H9 (cell line): ENCODE data around the gene GCK. TPM values are rescaled to one million over a fixed set of nuclear protein-coding genes. Genes with fewer than 3 reads are reported as not detected.

ENCODE experiments used
- DNase-seq: peaks from one replicate; pipeline ENCODE4 v3.0.0-alpha.2; 2017
- H2AFZ ChIP-seq: one replicate; pipeline ENCODE4 v1.6.1; 2013; ENCODE audit warnings: mild to moderate bottlenecking, low read length, control low read depth, moderate library complexity
- H2AK5ac ChIP-seq: 2 replicates; pipeline ENCODE4 v1.6.1; 2013; ENCODE audit warnings: low read length, control low read depth, mixed read lengths; ENCODE audit not compliant: insufficient read length
- H2BK120ac ChIP-seq: one replicate; pipeline ENCODE4 v1.6.1; 2013; ENCODE audit warnings: low read depth, mild to moderate bottlenecking, low read length, control low read depth, inconsistent platforms; ENCODE audit not compliant: poor library complexity, severe bottlenecking
- H2BK12ac ChIP-seq: 2 replicates; pipeline ENCODE4 v1.6.1; 2013; ENCODE audit warnings: low read length, control low read depth, mixed read lengths, low read depth; ENCODE audit not compliant: insufficient read length
- H2BK15ac ChIP-seq: 2 replicates; pipeline ENCODE4 v1.6.1; 2013; ENCODE audit warnings: low read depth, low read length, control low read depth
- H2BK20ac ChIP-seq: one replicate; pipeline ENCODE4 v1.6.1; 2013; ENCODE audit warnings: low read depth, mild to moderate bottlenecking, low read length, control low read depth, inconsistent platforms; ENCODE audit not compliant: poor library complexity, severe bottlenecking
- H2BK5ac ChIP-seq: 2 replicates; pipeline ENCODE4 v1.6.1; 2013; ENCODE audit warnings: low read length, control low read depth, mixed read lengths; ENCODE audit not compliant: insufficient read length
- H3K14ac ChIP-seq: 2 replicates; pipeline ENCODE4 v1.6.1; 2013; ENCODE audit warnings: low read length, control low read depth; ENCODE audit not compliant: insufficient read depth
- H3K18ac ChIP-seq: 2 replicates; pipeline ENCODE4 v1.6.1; 2013; ENCODE audit warnings: low read depth, mild to moderate bottlenecking, mixed read lengths, low read length, control low read depth; ENCODE audit not compliant: insufficient read length
- H3K23ac ChIP-seq: 2 replicates; pipeline ENCODE4 v1.6.1; 2013; ENCODE audit warnings: low read length, control low read depth, mixed read lengths, low read depth; ENCODE audit not compliant: insufficient read length
- H3K23me2 ChIP-seq: 2 replicates; pipeline ENCODE4 v1.6.1; 2013; ENCODE audit warnings: low read depth, mild to moderate bottlenecking, mixed read lengths, low read length, control low read depth; ENCODE audit not compliant: insufficient read length, poor library complexity, severe bottlenecking
- H3K27ac ChIP-seq: 2 replicates; pipeline ENCODE4 v1.5.1; 2013; ENCODE audit warnings: low read length, control low read depth, mixed read lengths, low read depth; ENCODE audit not compliant: insufficient read length
- H3K27me3 ChIP-seq: 2 replicates; pipeline ENCODE4 v1.6.1; 2013; ENCODE audit warnings: low read length, control low read depth, inconsistent platforms; ENCODE audit not compliant: insufficient read depth
- H3K4ac ChIP-seq: 2 replicates; pipeline ENCODE4 v1.6.1; 2013; ENCODE audit warnings: low read depth, mild to moderate bottlenecking, control low read depth, inconsistent platforms, low read length, moderate library complexity
- H3K4me1 ChIP-seq: 2 replicates; pipeline ENCODE4 v1.6.1; 2013; ENCODE audit warnings: low read length, control low read depth, inconsistent platforms; ENCODE audit not compliant: insufficient read depth
- H3K4me2 ChIP-seq: 2 replicates; pipeline ENCODE4 v1.6.1; 2013; ENCODE audit warnings: low read length, control low read depth, mixed read lengths; ENCODE audit not compliant: insufficient read length, insufficient read depth
- H3K56ac ChIP-seq: 2 replicates; pipeline ENCODE4 v1.6.1; 2013; ENCODE audit warnings: low read depth, mild to moderate bottlenecking, mixed read lengths, low read length, control low read depth; ENCODE audit not compliant: insufficient read length
- H3K79me1 ChIP-seq: 2 replicates; pipeline ENCODE4 v1.6.1; 2013; ENCODE audit warnings: low read depth, mild to moderate bottlenecking, moderate library complexity, low read length, control low read depth, inconsistent platforms; ENCODE audit not compliant: insufficient read depth, poor library complexity, severe bottlenecking
- H3K79me2 ChIP-seq: 2 replicates; pipeline ENCODE4 v1.6.1; 2013; ENCODE audit warnings: low read length, control low read depth, inconsistent platforms; ENCODE audit not compliant: insufficient read depth
- H3K9ac ChIP-seq: 2 replicates; pipeline ENCODE4 v1.6.1; 2013; ENCODE audit warnings: low read length, control low read depth, mixed read lengths; ENCODE audit not compliant: insufficient read length; ENCODE audit errors: extremely low read depth
- H3K9me3 ChIP-seq: one replicate; pipeline ENCODE4 v1.6.1; 2013; ENCODE audit warnings: low read depth, low read length, inconsistent platforms; ENCODE audit not compliant: control insufficient read depth
- H3T11ph ChIP-seq: one replicate; pipeline ENCODE4 v1.6.1; 2013; ENCODE audit warnings: mild to moderate bottlenecking, low read length, control low read depth, inconsistent platforms
- H4K20me1 ChIP-seq: one replicate; pipeline ENCODE4 v1.6.1; 2013; ENCODE audit not compliant: control insufficient read depth, insufficient read length, insufficient read depth
- H4K5ac ChIP-seq: 2 replicates; pipeline ENCODE4 v1.6.1; 2013; ENCODE audit warnings: low read depth, mild to moderate bottlenecking, mixed read lengths, low read length, control low read depth; ENCODE audit not compliant: insufficient read length
- H4K8ac ChIP-seq: replicated peaks from 2 replicates; pipeline ENCODE4 v1.6.1; 2013; ENCODE audit warnings: low read length, control low read depth, mixed read lengths, low read depth; ENCODE audit not compliant: insufficient read length
- H4K91ac ChIP-seq: 2 replicates; pipeline ENCODE4 v1.6.1; 2013; ENCODE audit warnings: low read depth, mild to moderate bottlenecking, moderate library complexity, mixed read lengths, low read length, control low read depth; ENCODE audit not compliant: insufficient read length
- H3K27ac Mint-ChIP-seq, 3 experiments: 2 replicates in 2 of 3; 3 replicates in 1 of 3; pipeline ENCODE4 v1.8.0; 2020 to 2021; ENCODE audit warnings: mixed read lengths in 3 of 3, mild to moderate bottlenecking in 1 of 3, moderate library complexity in 1 of 3
- H3K27me3 Mint-ChIP-seq: 2 replicates; pipeline ENCODE4 v1.8.0; 2021; ENCODE audit warnings: low read depth, mild to moderate bottlenecking, moderate library complexity, mixed read lengths
- H3K36me3 Mint-ChIP-seq, 3 experiments: 2 replicates in 2 of 3; 3 replicates in 1 of 3; pipeline ENCODE4 v1.8.0; 2020 to 2021; ENCODE audit warnings: low read depth in 3 of 3, mixed read lengths in 3 of 3; ENCODE audit not compliant: insufficient read depth in 1 of 3
- H3K4me1 Mint-ChIP-seq, 2 experiments: 2 replicates each; pipeline ENCODE4 v1.8.0; 2020; ENCODE audit warnings: mixed read lengths in 2 of 2
- H3K4me3 Mint-ChIP-seq, 2 experiments: 2 replicates in 1 of 2; 3 replicates in 1 of 2; pipeline ENCODE4 v1.8.0; 2020 to 2021; ENCODE audit warnings: mild to moderate bottlenecking in 2 of 2, mixed read lengths in 2 of 2, moderate library complexity in 1 of 2
- H3K9me3 Mint-ChIP-seq, 2 experiments: 2 replicates in 1 of 2; 3 replicates in 1 of 2; pipeline ENCODE4 v1.8.0; 2020; ENCODE audit warnings: mild to moderate bottlenecking in 2 of 2, mixed read lengths in 2 of 2, moderate library complexity in 1 of 2
- WGBS: extraction: QIAGEN DNeasy Blood & Tissue Kit; methylation state at CpG from one replicate; pipeline ENCODE4 v1.1.7; 2013; ENCODE audit warnings: missing lambda C conversion rate, low lambda C conversion rate, mixed read lengths; ENCODE audit not compliant: insufficient read length; ENCODE audit errors: extremely low coverage; 5-methylcytosine and 5-hydroxymethylcytosine counted together
- total RNA-seq: library from RNA; stranded (reverse); gene quantifications from 2 replicates; pipeline ENCODE4 v1.2.1, GENCODE V29; 2021
- TF ChIP-seq, protein P1 (sequence below): fragments of 200-600 bp; sonication (generic); conservative IDR thresholded peaks from 3 replicates; pipeline ENCODE4 v1.8.0; 2021; ENCODE audit warnings: antibody characterized with exemption, mild to moderate bottlenecking

GCK gene
- total RNA-seq, 1 experiment from 2014 or later = 0.98 TPM

DNA sequence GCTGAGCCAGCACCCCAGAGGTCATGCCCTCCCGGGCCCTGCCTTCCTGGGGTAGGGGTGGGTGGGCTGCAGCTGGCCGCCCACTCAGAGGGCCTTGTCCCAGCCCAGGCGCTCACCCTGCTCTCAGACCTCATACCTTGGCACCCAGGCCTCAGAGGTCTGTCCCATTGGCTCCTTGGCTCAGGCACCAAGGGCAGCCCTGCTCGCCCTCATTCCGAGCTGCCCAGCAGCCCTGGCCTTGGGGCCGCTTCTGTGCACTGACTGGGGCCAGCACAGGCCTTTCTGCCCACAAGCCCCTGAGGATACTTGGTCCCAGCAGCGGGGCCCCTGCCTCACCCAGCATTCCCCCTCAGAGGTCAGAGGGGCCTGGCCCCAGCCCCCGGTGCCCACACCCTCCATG, 45.8 kb upstream of the GCK start:
- Mint-ChIP-seq H3K27ac (no peak overlapping the region), H3K4me1 (peaks cover 7 to 13% of the 10 kb centered on the region in 2 experiments), H3K9me3 (no peaks in the 10 kb centered on the region), H3K4me3 (no peak overlapping the region), H3K36me3 (peaks cover 0 to 1% (median 0%) of the 10 kb centered on the region in 3 experiments; a peak in 1 of 7 replicates), H3K27me3 (no peaks in the 10 kb centered on the region; the same call in 1 of the 2 replicates)
- Histone ChIP-seq H3K4me2 (no peak overlapping the region), H2AFZ (no peak overlapping the region), H4K8ac (no peak overlapping the region), H3K4ac (no peak overlapping the region), H3K79me1 (no peaks in the 10 kb centered on the region), H4K5ac (no peak overlapping the region), H3K56ac (no peak overlapping the region), H3K23ac (no peak overlapping the region), H3K27me3 (no peaks in the 10 kb centered on the region), H4K91ac (no peak overlapping the region), H2BK12ac (no peak overlapping the region), H3K18ac (no peak overlapping the region), H2AK5ac (no peak overlapping the region), H3K4me1 (no peaks in the 10 kb centered on the region), H3K23me2 (no peaks in the 10 kb centered on the region), H3K79me2 (no peaks in the 10 kb centered on the region), H3K9me3 (no peaks in the 10 kb centered on the region), H3K27ac (no peak overlapping the region), H3K9ac (no peak overlapping the region), H2BK15ac (no peak overlapping the region), H3T11ph (no peak overlapping the region), H2BK20ac (no peak overlapping the region), H2BK5ac (no peak overlapping the region), H3K14ac (no peak overlapping the region), H4K20me1 (no peaks in the 10 kb centered on the region), H2BK120ac (no peak overlapping the region)
- DNase-seq = no peak
- TF ChIP-seq, protein P1, sequence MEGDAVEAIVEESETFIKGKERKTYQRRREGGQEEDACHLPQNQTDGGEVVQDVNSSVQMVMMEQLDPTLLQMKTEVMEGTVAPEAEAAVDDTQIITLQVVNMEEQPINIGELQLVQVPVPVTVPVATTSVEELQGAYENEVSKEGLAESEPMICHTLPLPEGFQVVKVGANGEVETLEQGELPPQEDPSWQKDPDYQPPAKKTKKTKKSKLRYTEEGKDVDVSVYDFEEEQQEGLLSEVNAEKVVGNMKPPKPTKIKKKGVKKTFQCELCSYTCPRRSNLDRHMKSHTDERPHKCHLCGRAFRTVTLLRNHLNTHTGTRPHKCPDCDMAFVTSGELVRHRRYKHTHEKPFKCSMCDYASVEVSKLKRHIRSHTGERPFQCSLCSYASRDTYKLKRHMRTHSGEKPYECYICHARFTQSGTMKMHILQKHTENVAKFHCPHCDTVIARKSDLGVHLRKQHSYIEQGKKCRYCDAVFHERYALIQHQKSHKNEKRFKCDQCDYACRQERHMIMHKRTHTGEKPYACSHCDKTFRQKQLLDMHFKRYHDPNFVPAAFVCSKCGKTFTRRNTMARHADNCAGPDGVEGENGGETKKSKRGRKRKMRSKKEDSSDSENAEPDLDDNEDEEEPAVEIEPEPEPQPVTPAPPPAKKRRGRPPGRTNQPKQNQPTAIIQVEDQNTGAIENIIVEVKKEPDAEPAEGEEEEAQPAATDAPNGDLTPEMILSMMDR = no peak
- no CpG with 5 or more reads among the region's 8 CpGs for WGBS
